IMR-90 (cell line): ENCODE results near the gene MOB4.

Experiments used
- CTCF ChIP-seq: conservative IDR thresholded peaks from 2 replicates; pipeline ENCODE4 v1.5.1; 2012; ENCODE audit warnings: mild to moderate bottlenecking, low read depth, low read length, improper control_type of control experiment
- POLR2A ChIP-seq: IDR thresholded peaks from 2 replicates; pipeline ENCODE4 v1.6.1; 2012; ENCODE audit warnings: mild to moderate bottlenecking, low read depth, low read length
- TF ChIP-seq, protein P1 (sequence below): fragments of 150-350 bp; IDR thresholded peaks from 2 replicates; pipeline ENCODE4 v1.6.1; 2017; ENCODE audit warnings: mild to moderate bottlenecking, antibody characterized with exemption, low read length, low read depth

DNA sequence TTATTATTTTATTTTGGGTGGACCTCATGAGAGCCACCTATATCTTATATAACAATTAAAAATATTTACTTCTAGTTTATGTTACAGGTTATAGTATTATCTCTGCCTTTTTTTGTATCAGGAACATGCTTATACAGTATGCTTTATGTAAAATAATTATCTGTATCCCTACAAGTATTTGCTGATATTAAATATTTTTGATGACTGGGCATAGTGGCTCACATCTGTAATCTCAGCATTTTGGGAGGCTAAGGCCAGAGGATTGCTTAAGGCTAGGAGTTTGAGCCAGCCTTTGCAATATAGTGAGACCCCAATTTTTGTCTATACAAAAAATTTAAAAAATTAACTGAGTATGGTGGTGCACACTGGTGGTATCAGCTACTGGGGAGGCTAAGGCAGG, 39.6 kb downstream of the MOB4 start:
- no peak for TF ChIP-seq POLR2A
- no peak for TF ChIP-seq CTCF
- TF ChIP-seq, protein P1, sequence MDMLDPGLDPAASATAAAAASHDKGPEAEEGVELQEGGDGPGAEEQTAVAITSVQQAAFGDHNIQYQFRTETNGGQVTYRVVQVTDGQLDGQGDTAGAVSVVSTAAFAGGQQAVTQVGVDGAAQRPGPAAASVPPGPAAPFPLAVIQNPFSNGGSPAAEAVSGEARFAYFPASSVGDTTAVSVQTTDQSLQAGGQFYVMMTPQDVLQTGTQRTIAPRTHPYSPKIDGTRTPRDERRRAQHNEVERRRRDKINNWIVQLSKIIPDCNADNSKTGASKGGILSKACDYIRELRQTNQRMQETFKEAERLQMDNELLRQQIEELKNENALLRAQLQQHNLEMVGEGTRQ, result no peak
